GM18499 (cell line): ENCODE data around the gene SCML1.
"Not testable (repeated sequence)": the region's sequence is repeated elsewhere in the genome, so short reads cannot be mapped to it uniquely, and the experiment has no call there.

ENCODE experiments used
- ATAC-seq: cut with Tn5 transposase; IDR thresholded peaks from one replicate; pipeline ENCODE4 v1.9.1; 2021; ENCODE audit warnings: moderate number of reproducible peaks; ENCODE audit not compliant: insufficient read depth, unreplicated experiment

SCML1 gene

GRCh38 chrX:17786554-17787347 lies 49.5 kb downstream of the SCML1 start:
- ATAC-seq = not testable (repeated sequence)

GRCh38 chrX:17787557-17787956 lies 50.3 kb downstream of the SCML1 start:
- ATAC-seq = no peak

GRCh38 chrX:17788439-17788838 lies 51.1 kb downstream of the SCML1 start:
- ATAC-seq = no peak

- ATAC-seq = no peak
Observed at GRCh38 chrX:17788956-17789562, 51.8 kb downstream of the SCML1 start.

GRCh38 chrX:17792826-17793225 lies 55.5 kb downstream of the SCML1 start:
- ATAC-seq = no peak

- no peak for ATAC-seq
Observed at GRCh38 chrX:17798921-17799320, 61.6 kb downstream of the SCML1 start.

- ATAC-seq = no peak
Observed at GRCh38 chrX:17801431-17801830, 64.1 kb downstream of the SCML1 start.

GRCh38 chrX:17802756-17803155 lies 65.5 kb downstream of the SCML1 start:
- ATAC-seq = no peak

- no peak for ATAC-seq
Observed at GRCh38 chrX:17803449-17803848, 66.2 kb downstream of the SCML1 start.
